Epithelial cell of proximal tubule (primary cell): Measurements from ENCODE around the gene IL27RA. TPM values are rescaled to one million over a fixed set of nuclear protein-coding genes. Genes with fewer than 3 reads are reported as not detected.

Source experiments
- DNase-seq: peaks from one replicate; pipeline ENCODE4 v3.0.0-alpha.2; 2011; ENCODE audit warnings: low read depth
- H3K4me3 ChIP-seq: 2 replicates; pipeline ENCODE4 v1.5.1; 2011; ENCODE audit warnings: low read depth, mild to moderate bottlenecking, low read length
- total RNA-seq: library from RNA; depleted of rRNA; stranded (reverse); fragments of >200 nt; gene quantifications from 2 replicates; pipeline ENCODE4 v1.2.3, GENCODE V29; 2015
- TF ChIP-seq, protein P1 (sequence below): conservative IDR thresholded peaks from 2 replicates; pipeline ENCODE4 v1.5.1; 2012; ENCODE audit warnings: low read depth, mild to moderate bottlenecking, low read length

The IL27RA gene
- total RNA-seq, 1 donor from 2014 or later = 10.1 TPM

DNA sequence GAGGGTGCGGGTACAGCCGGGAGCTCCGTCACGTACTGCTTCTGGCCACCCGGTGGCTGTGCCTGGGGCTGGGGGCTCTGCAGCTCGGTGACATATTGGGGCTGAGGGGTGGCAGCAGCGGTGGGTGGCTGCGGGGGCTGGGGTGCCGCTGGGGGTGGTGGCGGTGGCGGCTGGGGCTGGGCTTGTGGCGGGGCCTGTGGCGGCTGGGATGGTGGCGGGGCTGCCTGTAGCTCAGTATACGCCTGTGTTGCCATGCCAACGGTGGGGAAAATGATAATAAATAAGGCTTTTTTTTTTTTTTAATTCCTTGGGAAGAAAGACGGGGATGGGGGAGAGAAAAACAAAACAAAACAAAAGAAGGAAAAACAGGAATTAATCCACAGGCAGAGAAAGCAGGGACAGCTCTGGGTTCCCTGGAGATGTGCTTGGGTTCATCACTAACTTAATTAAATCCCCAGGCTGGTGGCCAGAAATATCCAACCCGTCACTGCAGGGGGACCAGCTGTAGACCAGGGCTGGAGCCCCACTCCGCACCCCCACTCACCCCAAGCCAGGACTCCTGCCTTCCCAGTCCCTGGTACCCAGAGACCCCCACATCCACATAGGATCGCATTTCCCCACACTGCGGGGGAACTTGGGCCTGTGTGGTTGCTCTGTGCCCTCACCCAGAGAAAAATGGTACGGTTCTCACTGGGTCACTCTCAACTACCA lies 37.8 kb upstream of the IL27RA start:
- H3K4me3 ChIP-seq = no peak overlapping the region
- TF ChIP-seq, protein P1, sequence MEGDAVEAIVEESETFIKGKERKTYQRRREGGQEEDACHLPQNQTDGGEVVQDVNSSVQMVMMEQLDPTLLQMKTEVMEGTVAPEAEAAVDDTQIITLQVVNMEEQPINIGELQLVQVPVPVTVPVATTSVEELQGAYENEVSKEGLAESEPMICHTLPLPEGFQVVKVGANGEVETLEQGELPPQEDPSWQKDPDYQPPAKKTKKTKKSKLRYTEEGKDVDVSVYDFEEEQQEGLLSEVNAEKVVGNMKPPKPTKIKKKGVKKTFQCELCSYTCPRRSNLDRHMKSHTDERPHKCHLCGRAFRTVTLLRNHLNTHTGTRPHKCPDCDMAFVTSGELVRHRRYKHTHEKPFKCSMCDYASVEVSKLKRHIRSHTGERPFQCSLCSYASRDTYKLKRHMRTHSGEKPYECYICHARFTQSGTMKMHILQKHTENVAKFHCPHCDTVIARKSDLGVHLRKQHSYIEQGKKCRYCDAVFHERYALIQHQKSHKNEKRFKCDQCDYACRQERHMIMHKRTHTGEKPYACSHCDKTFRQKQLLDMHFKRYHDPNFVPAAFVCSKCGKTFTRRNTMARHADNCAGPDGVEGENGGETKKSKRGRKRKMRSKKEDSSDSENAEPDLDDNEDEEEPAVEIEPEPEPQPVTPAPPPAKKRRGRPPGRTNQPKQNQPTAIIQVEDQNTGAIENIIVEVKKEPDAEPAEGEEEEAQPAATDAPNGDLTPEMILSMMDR = no peak
- no peak for DNase-seq

GRCh38 chr19:13995017-13995728 lies 36.4 kb upstream of the IL27RA start:
- TF ChIP-seq, protein P1 = no peak
- H3K4me3 ChIP-seq = no peak overlapping the region
- no peak for DNase-seq

- H3K4me3 ChIP-seq = no peak overlapping the region
- TF ChIP-seq, protein P1 = no peak
- DNase-seq = no peak
These were observed 35.4 kb upstream of the IL27RA start for GRCh38 chr19:13995878-13996765.

DNA sequence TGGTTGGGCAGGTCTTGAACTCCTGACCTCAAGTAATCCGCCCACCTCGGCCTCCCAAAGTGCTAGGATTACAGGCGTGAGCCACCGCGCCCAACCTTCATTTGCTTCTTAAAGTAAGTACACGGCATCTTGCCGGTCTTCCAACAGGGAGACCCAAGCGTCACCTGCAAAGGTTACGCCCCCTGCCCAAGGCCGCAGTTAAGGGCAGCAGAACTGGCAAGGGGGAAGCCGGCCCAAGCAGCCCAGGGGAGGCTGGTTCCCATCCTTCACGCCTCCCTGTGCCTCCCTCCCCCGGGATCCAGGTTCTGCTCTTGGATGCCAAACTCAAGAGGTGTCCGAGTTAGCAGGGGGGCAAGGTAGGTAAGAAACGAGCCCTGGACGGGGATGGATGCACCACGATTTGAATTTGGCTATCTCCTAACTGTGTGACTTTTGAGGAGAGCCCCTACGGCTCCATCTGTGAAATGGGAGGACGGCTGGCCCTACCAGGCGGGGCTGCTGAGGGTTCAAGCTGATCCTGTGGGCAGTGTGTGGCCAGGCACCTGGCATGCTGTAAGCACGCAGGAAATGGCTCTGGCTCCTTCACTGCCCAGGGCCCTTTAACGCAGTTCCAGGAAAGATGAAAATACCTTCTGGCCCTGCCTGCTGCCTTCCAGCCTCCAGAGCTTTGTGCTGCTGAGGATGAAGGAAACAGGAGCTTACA lies 34.5 kb upstream of the IL27RA start:
- TF ChIP-seq, protein P1 = no peak
- no peak for DNase-seq
- no peak overlapping the region for H3K4me3 ChIP-seq

DNA sequence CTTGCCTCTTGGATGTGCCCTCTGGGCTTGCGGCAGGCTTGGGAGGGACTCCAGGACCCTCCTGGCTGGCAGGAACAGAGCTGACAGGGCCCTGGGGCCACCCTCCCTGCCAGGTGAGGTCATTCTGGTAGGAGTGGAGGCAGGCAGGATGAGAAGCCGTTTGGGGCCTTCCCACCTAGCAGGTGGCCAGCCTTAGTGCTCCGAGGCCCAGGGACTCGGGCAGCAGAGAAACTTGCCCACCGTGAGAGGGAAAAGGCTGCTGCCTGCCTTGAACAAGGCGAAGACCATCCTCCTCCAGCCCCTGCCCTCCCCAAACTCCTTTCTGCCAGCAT lies 34.0 kb upstream of the IL27RA start:
- no peak overlapping the region for H3K4me3 ChIP-seq
- TF ChIP-seq, protein P1 = no peak
- DNase-seq = no peak

GRCh38 chr19:13998426-13998825 lies 33.1 kb upstream of the IL27RA start:
- TF ChIP-seq, protein P1 = no peak
- DNase-seq = no peak
- H3K4me3 ChIP-seq = no peak overlapping the region
